HG02678 (cell line): ENCODE data around the gene STAT3.
"Not testable (repeated sequence)": the region's sequence is repeated elsewhere in the genome, so short reads cannot be mapped to it uniquely, and the experiment has no call there.

ENCODE experiments used
- ATAC-seq: cut with Tn5 transposase; IDR thresholded peaks from one replicate; pipeline ENCODE4 v1.9.1; 2021; ENCODE audit warnings: mild to moderate bottlenecking, moderate library complexity; ENCODE audit not compliant: unreplicated experiment

The STAT3 gene

DNA sequence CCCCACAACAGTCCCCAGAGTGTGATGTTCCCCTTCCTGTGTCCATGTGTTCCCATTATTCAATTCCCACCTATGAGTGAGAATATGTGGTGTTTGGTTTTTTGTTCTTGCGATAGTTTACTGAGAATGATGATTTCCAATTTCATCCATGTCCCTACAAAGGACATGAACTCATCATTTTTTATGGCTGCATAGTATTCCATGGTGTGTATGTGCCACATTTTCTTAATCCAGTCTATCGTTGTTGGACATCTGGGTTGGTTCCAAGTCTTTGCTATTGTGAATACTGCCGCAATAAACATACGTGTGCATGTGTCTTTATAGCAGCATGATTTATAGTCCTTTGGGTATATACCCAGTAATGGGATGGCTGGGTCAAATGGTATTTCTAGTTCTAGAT lies 123.9 kb downstream of the STAT3 start:
- ATAC-seq, result not testable (repeated sequence)
